Lung (tissue), 12 donors: Measurements from ENCODE around the gene RGS7. TPM values are rescaled to one million over a fixed set of nuclear protein-coding genes. Genes with fewer than 3 reads are reported as not detected.

Experiments used
- ATAC-seq: fragments of 200-7000 bp; cut with Tn5 transposase; one replicate; pipeline ENCODE4 v1.9.1; 2020; ENCODE audit warnings: moderate number of reproducible peaks; ENCODE audit not compliant: insufficient read depth, low FRiP score
- DNase-seq, 3 donors: peaks; one replicate each; pipeline ENCODE4 v3.0.0-alpha.2; 2013 to 2017
- H3K27ac ChIP-seq, 2 donors: one replicate each; pipeline ENCODE4 v1.5.1; 2013; ENCODE audit warnings: mild to moderate bottlenecking in 2 of 2, moderate library complexity in 2 of 2, control low read depth in 1 of 2, inconsistent platforms in 1 of 2, low read depth in 1 of 2, low read length in 1 of 2
- H3K27me3 ChIP-seq, 3 donors: one replicate each; pipeline ENCODE4 v1.5.1; 2013; ENCODE audit warnings: low read length in 2 of 3; ENCODE audit not compliant: control insufficient read depth in 3 of 3, insufficient read depth in 3 of 3
- H3K36me3 ChIP-seq, 4 donors: one replicate each; pipeline ENCODE4 v1.5.1; 2013; ENCODE audit warnings: low read length in 4 of 4, mild to moderate bottlenecking in 1 of 4, moderate library complexity in 1 of 4; ENCODE audit not compliant: control insufficient read depth in 4 of 4, insufficient read depth in 4 of 4
- H3K4me1 ChIP-seq, 5 donors: one replicate each; pipeline ENCODE4 v1.5.1; 2013; ENCODE audit warnings: low read length in 5 of 5, mild to moderate bottlenecking in 2 of 5, moderate library complexity in 1 of 5; ENCODE audit not compliant: control insufficient read depth in 5 of 5, insufficient read depth in 5 of 5
- H3K4me3 ChIP-seq: one replicate; pipeline ENCODE4 v1.5.1; 2013; ENCODE audit warnings: mild to moderate bottlenecking, control low read depth, moderate library complexity
- H3K9ac ChIP-seq, 2 donors: one replicate each; pipeline ENCODE4 v1.5.1; 2013; ENCODE audit warnings: low read length in 2 of 2, control low read depth in 1 of 2; ENCODE audit not compliant: insufficient read depth in 1 of 2
- H3K9me3 ChIP-seq, 4 donors: one replicate each; pipeline ENCODE4 v1.5.1; 2013; ENCODE audit warnings: low read length in 3 of 4, mild to moderate bottlenecking in 1 of 4, moderate library complexity in 1 of 4; ENCODE audit not compliant: control insufficient read depth in 4 of 4, insufficient read depth in 3 of 4
- WGBS, 2 donors: extraction: QIAGEN DNeasy Blood & Tissue Kit; methylation state at CpG; one replicate each; pipeline ENCODE4 v1.1.7; 2013; 5-methylcytosine and 5-hydroxymethylcytosine counted together
- polyA plus RNA-seq, 2 donors: library from polyadenylated mRNA; stranded (reverse); fragments of 200-250 nt; gene quantifications; one replicate each; pipeline ENCODE4 v1.2.1, GENCODE V29; 2013
- total RNA-seq, 2 donors: library from RNA; depleted of rRNA in 1 of 2; stranded (reverse); fragments of >200 nt in 1 of 2; gene quantifications; one replicate each; pipeline ENCODE4 v1.2.1, GENCODE V29; 2014 to 2021
- TF ChIP-seq, protein P1 (sequence below): IDR thresholded peaks from 2 replicates; pipeline ENCODE4 v1.5.1; 2012; ENCODE audit warnings: mild to moderate bottlenecking; ENCODE audit errors: control extremely low read depth, extremely low read depth
- donor health status: control.
- donor health status: control.
- donor health status: Bipolar disorder and iron deficiency.
- donor health status: healthy.
- donor health status: DM: yes; HTN: yes; CAD: no.

Gene RGS7
- total and polyA plus RNA-seq, 4 donors: 0.06 to 0.25 (median 0.08) TPM; not detected in 1

DNA sequence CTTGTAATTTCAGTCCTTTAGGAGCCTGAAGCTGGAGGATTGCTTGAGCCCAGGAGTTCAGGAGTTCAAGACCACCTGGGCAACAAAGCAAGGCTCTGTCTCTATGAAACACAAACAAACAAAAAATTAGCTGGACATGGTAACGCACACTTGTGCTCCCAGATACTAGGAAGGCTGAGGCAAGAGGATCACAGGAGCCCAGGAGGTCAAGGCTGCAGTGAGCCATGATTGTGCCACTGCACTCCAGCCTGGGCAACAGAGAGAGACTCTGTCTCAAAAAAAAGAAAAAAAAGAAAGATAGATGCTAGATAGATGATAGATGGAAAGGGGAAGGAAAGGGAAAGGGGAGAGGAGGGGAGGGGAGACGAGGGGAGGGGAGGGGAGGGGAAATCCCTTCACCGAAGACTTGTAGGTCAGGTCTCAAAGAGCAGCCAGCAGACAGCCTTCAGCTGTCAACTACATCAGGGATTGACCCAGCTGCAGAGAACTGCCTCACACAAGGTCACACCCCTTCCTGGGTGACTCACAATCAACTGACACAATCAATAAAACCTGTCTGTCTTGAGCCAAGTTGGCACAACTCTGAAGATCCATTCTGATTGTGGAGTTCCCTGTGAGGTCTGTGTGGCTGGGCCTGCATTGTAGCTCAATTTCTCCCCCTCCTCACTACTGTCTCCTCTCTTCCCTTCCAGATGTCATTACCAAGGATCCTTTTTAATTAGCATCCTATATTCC, 200.6 kb downstream of the RGS7 start:
- peak in 1 of 3 donors; percentile 17 for DNase-seq
- 32 to 33% methylated on average over 3 of the region's 3 CpGs for WGBS, 2 donors
- ATAC-seq: no peak

GRCh38 chr1:241145881-241146280, 211.1 kb downstream of the RGS7 start:
- TF ChIP-seq, protein P1, sequence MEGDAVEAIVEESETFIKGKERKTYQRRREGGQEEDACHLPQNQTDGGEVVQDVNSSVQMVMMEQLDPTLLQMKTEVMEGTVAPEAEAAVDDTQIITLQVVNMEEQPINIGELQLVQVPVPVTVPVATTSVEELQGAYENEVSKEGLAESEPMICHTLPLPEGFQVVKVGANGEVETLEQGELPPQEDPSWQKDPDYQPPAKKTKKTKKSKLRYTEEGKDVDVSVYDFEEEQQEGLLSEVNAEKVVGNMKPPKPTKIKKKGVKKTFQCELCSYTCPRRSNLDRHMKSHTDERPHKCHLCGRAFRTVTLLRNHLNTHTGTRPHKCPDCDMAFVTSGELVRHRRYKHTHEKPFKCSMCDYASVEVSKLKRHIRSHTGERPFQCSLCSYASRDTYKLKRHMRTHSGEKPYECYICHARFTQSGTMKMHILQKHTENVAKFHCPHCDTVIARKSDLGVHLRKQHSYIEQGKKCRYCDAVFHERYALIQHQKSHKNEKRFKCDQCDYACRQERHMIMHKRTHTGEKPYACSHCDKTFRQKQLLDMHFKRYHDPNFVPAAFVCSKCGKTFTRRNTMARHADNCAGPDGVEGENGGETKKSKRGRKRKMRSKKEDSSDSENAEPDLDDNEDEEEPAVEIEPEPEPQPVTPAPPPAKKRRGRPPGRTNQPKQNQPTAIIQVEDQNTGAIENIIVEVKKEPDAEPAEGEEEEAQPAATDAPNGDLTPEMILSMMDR: no peak
- WGBS, 2 donors: 59 to 69% methylated on average over 2 of the region's 2 CpGs
- ATAC-seq: no peak

More for the DNA sequence above, 200.6 kb downstream of the RGS7 start:
- H3K9ac ChIP-seq: no peak overlapping the region
- TF ChIP-seq, protein P1: no peak
- no peak overlapping the region for H3K27ac ChIP-seq
- peaks cover 0 to 2% (median 0%) of the 10 kb centered on the region in 5 donors for H3K4me1 ChIP-seq
- H3K9me3 ChIP-seq: peaks cover 0 to 3% (median 1%) of the 10 kb centered on the region in 4 donors
- no peaks in the 10 kb centered on the region for H3K27me3 ChIP-seq
- H3K36me3 ChIP-seq: no peaks in the 10 kb centered on the region
- H3K4me3 ChIP-seq: no peak overlapping the region

DNA sequence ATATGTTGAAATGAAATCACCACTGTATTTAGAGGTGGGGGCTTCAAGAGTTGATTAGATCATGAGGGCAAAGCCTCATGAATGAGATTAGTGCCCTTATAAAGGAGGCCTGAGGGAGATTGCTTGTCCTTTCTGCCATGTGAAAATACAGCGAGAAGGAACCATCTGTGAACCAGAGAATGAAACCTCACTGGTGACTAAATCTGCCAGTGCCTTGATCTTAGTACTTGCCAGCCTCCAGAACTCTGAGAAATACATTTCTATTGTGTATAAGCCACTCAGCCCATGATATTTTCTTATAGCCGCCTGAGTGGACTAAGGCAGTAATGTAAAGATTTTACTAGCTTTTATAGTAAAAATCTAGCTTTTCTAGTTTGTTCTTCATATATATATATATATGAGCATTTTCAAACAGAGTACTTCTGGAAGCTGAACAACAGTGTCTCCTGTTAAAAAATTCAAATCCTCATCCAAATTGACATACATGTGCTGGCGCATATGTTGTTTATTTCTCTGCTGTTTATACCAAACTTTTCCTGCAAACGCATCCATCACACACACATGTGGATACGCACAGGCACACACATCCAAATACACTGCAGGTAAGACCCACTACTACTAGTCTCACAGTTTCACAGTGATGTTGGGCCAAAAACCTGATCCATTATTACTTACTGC, 213.1 kb downstream of the RGS7 start:
- DNase-seq (no peak), ATAC-seq (no peak)
- peaks cover 0 to 3% (median 0%) of the 10 kb centered on the region in 4 donors for H3K9me3 ChIP-seq
- no peak overlapping the region for H3K9ac ChIP-seq
- no peaks in the 10 kb centered on the region for H3K4me1 ChIP-seq
- no peaks in the 10 kb centered on the region for H3K27me3 ChIP-seq
- WGBS, 2 donors: 88 to 92% methylated on average over 5 of the region's 5 CpGs
- no peak overlapping the region for H3K27ac ChIP-seq
- TF ChIP-seq, protein P1: no peak
- no peaks in the 10 kb centered on the region for H3K36me3 ChIP-seq
- H3K4me3 ChIP-seq: no peak overlapping the region

More at GRCh38 chr1:241145881-241146280, 211.1 kb downstream of the RGS7 start:
- no peaks in the 10 kb centered on the region for H3K4me1 ChIP-seq
- H3K4me3 ChIP-seq: no peak overlapping the region
- no peaks in the 10 kb centered on the region for H3K27me3 ChIP-seq
- no peak overlapping the region for H3K27ac ChIP-seq
- H3K9me3 ChIP-seq: peaks cover 0 to 3% (median 0%) of the 10 kb centered on the region in 4 donors
- H3K9ac ChIP-seq: no peak overlapping the region
- no peaks in the 10 kb centered on the region for H3K36me3 ChIP-seq
- DNase-seq: no peak
